Measurements from ENCODE around the gene C2CD2L.

DNA sequence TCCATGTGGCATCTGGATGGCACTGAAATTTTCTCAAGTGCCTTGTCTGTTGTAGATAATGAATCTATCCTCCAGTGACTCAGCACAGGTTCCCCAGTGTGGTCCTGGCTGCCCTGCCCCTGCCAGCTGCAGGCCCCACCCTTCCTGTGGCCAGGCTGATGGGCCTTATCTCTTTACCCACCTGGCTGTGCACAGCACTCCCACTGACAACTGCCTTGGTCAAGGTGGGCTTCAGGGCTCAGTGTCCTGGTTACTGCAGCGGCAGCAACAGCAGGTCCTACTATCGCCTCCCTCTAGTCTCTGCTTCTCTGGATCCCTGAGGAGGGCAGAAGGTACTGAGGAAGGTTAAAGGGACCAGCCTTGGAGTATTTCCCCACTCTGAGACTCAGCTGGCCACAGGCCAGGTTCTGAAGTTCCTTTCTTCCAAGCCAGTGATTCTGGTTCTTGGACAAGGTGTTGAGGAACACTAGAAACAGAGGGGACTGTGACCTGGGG is 19.4 kb upstream of the C2CD2L start:
- TF ChIP-seq, protein P1, sequence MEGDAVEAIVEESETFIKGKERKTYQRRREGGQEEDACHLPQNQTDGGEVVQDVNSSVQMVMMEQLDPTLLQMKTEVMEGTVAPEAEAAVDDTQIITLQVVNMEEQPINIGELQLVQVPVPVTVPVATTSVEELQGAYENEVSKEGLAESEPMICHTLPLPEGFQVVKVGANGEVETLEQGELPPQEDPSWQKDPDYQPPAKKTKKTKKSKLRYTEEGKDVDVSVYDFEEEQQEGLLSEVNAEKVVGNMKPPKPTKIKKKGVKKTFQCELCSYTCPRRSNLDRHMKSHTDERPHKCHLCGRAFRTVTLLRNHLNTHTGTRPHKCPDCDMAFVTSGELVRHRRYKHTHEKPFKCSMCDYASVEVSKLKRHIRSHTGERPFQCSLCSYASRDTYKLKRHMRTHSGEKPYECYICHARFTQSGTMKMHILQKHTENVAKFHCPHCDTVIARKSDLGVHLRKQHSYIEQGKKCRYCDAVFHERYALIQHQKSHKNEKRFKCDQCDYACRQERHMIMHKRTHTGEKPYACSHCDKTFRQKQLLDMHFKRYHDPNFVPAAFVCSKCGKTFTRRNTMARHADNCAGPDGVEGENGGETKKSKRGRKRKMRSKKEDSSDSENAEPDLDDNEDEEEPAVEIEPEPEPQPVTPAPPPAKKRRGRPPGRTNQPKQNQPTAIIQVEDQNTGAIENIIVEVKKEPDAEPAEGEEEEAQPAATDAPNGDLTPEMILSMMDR (IDR thresholded peaks at IDR 0.05) = no peak
- TF ChIP-seq POLR2A (IDR thresholded peaks at IDR 0.05) = no peak
- no peak for TF ChIP-seq POLR2AphosphoS5 (IDR thresholded peaks at IDR 0.05)
